Liver (tissue), 3 donors: ENCODE data around the gene GPR21.

Experiments used
- ATF3 ChIP-seq: IDR thresholded peaks from 2 replicates; pipeline ENCODE4 v1.6.1; 2016; ENCODE audit warnings: antibody characterized with exemption
- MAX ChIP-seq: IDR thresholded peaks from 2 replicates; pipeline ENCODE4 v1.6.1; 2016; ENCODE audit warnings: antibody characterized with exemption
- NR2F2 ChIP-seq: IDR thresholded peaks from 2 replicates; pipeline ENCODE4 v1.6.1; 2016; ENCODE audit warnings: antibody characterized with exemption
- SP1 ChIP-seq: IDR thresholded peaks from 2 replicates; pipeline ENCODE4 v1.6.1; 2018; ENCODE audit warnings: antibody characterized with exemption, mild to moderate bottlenecking
- TAF1 ChIP-seq: conservative IDR thresholded peaks from 2 replicates; pipeline ENCODE4 v1.6.1; 2016; ENCODE audit warnings: antibody characterized with exemption, mild to moderate bottlenecking
- TF ChIP-seq, protein P1 (sequence below): fragments of 150-350 bp; IDR thresholded peaks from 2 replicates; pipeline ENCODE4 v1.5.1; 2017; ENCODE audit warnings: improper control_type of control experiment, low read depth, low read length; ENCODE audit not compliant: missing input control
- TF ChIP-seq, protein P2 (sequence below): IDR thresholded peaks from 2 replicates; pipeline ENCODE4 v1.6.1; 2016; ENCODE audit warnings: antibody characterized with exemption, mild to moderate bottlenecking
- donor health status: healthy.
- donor health status: healthy.

GRCh38 chr9:122986010-122986409, 47.5 kb upstream of the GPR21 start:
- no peak for TF ChIP-seq ATF3
- TF ChIP-seq, protein P1, sequence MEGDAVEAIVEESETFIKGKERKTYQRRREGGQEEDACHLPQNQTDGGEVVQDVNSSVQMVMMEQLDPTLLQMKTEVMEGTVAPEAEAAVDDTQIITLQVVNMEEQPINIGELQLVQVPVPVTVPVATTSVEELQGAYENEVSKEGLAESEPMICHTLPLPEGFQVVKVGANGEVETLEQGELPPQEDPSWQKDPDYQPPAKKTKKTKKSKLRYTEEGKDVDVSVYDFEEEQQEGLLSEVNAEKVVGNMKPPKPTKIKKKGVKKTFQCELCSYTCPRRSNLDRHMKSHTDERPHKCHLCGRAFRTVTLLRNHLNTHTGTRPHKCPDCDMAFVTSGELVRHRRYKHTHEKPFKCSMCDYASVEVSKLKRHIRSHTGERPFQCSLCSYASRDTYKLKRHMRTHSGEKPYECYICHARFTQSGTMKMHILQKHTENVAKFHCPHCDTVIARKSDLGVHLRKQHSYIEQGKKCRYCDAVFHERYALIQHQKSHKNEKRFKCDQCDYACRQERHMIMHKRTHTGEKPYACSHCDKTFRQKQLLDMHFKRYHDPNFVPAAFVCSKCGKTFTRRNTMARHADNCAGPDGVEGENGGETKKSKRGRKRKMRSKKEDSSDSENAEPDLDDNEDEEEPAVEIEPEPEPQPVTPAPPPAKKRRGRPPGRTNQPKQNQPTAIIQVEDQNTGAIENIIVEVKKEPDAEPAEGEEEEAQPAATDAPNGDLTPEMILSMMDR = no peak
- no peak for TF ChIP-seq MAX
- TF ChIP-seq NR2F2 = no peak
- no peak for TF ChIP-seq SP1
- TF ChIP-seq TAF1 = no peak
- TF ChIP-seq, protein P2, sequence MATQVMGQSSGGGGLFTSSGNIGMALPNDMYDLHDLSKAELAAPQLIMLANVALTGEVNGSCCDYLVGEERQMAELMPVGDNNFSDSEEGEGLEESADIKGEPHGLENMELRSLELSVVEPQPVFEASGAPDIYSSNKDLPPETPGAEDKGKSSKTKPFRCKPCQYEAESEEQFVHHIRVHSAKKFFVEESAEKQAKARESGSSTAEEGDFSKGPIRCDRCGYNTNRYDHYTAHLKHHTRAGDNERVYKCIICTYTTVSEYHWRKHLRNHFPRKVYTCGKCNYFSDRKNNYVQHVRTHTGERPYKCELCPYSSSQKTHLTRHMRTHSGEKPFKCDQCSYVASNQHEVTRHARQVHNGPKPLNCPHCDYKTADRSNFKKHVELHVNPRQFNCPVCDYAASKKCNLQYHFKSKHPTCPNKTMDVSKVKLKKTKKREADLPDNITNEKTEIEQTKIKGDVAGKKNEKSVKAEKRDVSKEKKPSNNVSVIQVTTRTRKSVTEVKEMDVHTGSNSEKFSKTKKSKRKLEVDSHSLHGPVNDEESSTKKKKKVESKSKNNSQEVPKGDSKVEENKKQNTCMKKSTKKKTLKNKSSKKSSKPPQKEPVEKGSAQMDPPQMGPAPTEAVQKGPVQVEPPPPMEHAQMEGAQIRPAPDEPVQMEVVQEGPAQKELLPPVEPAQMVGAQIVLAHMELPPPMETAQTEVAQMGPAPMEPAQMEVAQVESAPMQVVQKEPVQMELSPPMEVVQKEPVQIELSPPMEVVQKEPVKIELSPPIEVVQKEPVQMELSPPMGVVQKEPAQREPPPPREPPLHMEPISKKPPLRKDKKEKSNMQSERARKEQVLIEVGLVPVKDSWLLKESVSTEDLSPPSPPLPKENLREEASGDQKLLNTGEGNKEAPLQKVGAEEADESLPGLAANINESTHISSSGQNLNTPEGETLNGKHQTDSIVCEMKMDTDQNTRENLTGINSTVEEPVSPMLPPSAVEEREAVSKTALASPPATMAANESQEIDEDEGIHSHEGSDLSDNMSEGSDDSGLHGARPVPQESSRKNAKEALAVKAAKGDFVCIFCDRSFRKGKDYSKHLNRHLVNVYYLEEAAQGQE = no peak
